ENCODE results near the gene UQCC3.

- no peak for TF ChIP-seq CTCF (IDR thresholded peaks at IDR 0.05; ENCODE audit: extremely low read depth in 1 of 2, insufficient read depth in 1 of 2, low read depth in 1 of 2, low read length in 2 of 2)
- no peak for TF ChIP-seq JUN (IDR thresholded peaks at IDR 0.05; ENCODE audit: borderline replicate concordance, insufficient read depth, insufficient read length, low read depth)
- no peak for TF ChIP-seq POLR2AphosphoS5 (IDR thresholded peaks at IDR 0.05; ENCODE audit: insufficient read depth, low read depth, low read length)
- no peak for TF ChIP-seq EZH2 (IDR thresholded peaks at IDR 0.05; ENCODE audit: borderline replicate concordance, low read depth, low read length, severe bottlenecking)
- TF ChIP-seq POLR2A (IDR thresholded peaks at IDR 0.05; ENCODE audit: low read depth, low read length): no peak
- TF ChIP-seq, protein P1, sequence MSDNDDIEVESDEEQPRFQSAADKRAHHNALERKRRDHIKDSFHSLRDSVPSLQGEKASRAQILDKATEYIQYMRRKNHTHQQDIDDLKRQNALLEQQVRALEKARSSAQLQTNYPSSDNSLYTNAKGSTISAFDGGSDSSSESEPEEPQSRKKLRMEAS (IDR thresholded peaks at IDR 0.05; ENCODE audit: insufficient read depth, insufficient read length): no peak
- no peak for TF ChIP-seq GATA2 (IDR thresholded peaks at IDR 0.05; ENCODE audit: insufficient read depth, insufficient read length, low read depth, low read length)
- no peak for TF ChIP-seq MYC (IDR thresholded peaks at IDR 0.05; ENCODE audit: low read depth, low read length)
- no peak for TF ChIP-seq FOS (IDR thresholded peaks at IDR 0.05; ENCODE audit: borderline replicate concordance, insufficient read depth, low read length)
These were observed 40.9 kb downstream of the UQCC3 start for GRCh38 chr11:62712276-62712812.

All from endothelial cell of umbilical vein (primary cell).